HEK293 (cell line): Measurements from ENCODE around the gene ADO.
A peak's percentile ranks its signal among the peaks of the same experiment; 100 is the strongest.

Experiments
- CTCF ChIA-PET: fragments of 350-600 bp; formaldehyde crosslinking; extraction: SDS; loops from one replicate; lab custom pipeline; 2021; ENCODE audit warnings: antibody characterized with exemption; lab: Yijun Ruan, JAX
- POLR2A ChIA-PET: fragments of 300-600 bp; formaldehyde crosslinking; extraction: SDS; loops from one replicate; lab custom pipeline; 2020; ENCODE audit warnings: antibody characterized with exemption, inconsistent platforms; lab: Yijun Ruan, JAX
- H3K27ac ChIP-seq: fragments of 200-500 bp; sonication (Bioruptor generic); 2 replicates; pipeline ENCODE4 v1.5.1; 2014; ENCODE audit warnings: low read depth, low read length, control low read depth, inconsistent platforms; ENCODE audit errors: extremely low read depth
- H3K36me3 ChIP-seq, 2 experiments: fragments of 200-500 bp in 1 of 2; sonication (Bioruptor generic) in 1 of 2; 1 replicate in 1 of 2; 2 replicates in 1 of 2; pipeline ENCODE4 v1.5.1; 2014 to 2017; ENCODE audit warnings: inconsistent platforms in 2 of 2, low read length in 2 of 2; ENCODE audit not compliant: control insufficient read depth in 2 of 2, insufficient read depth in 1 of 2
- H3K4me1 ChIP-seq: fragments of 200-500 bp; sonication (Bioruptor generic); 2 replicates; pipeline ENCODE4 v1.5.1; 2014; ENCODE audit warnings: mild to moderate bottlenecking, low read length, inconsistent platforms; ENCODE audit not compliant: control insufficient read depth, insufficient read depth
- H3K4me3 ChIP-seq: 2 replicates; pipeline ENCODE4 v1.5.1; 2011; ENCODE audit warnings: low read depth, mild to moderate bottlenecking, control low read depth, low read length, moderate library complexity
- H3K9me3 ChIP-seq: fragments of 200-500 bp; sonication (Bioruptor generic); 2 replicates; pipeline ENCODE4 v1.5.1; 2014; ENCODE audit warnings: low read depth, low read length, inconsistent platforms; ENCODE audit not compliant: control insufficient read depth, insufficient read depth
- EGR2 ChIP-seq: fragments of 450-650 bp; formaldehyde crosslinking; IDR thresholded peaks from 2 replicates; pipeline ENCODE4 v1.5.1; 2016; ENCODE audit warnings: low read depth, missing biosample characterization, missing genetic modification characterization
- YY1 ChIP-seq: fragments of 450-650 bp; formaldehyde crosslinking; IDR thresholded peaks from 2 replicates; pipeline ENCODE4 v1.5.1; 2018; ENCODE audit warnings: missing biosample characterization, missing genetic modification characterization
- ZBTB11 ChIP-seq: fragments of 450-650 bp; formaldehyde crosslinking; conservative IDR thresholded peaks from 2 replicates; pipeline ENCODE4 v1.5.1; 2016; ENCODE audit warnings: low read depth, missing biosample characterization, missing genetic modification characterization
- ZFHX2 ChIP-seq: fragments of 450-650 bp; formaldehyde crosslinking; conservative IDR thresholded peaks from 2 replicates; pipeline ENCODE4 v1.5.1; 2016; ENCODE audit warnings: missing biosample characterization, missing genetic modification characterization
- ZFP41 ChIP-seq: fragments of 450-650 bp; formaldehyde crosslinking; IDR thresholded peaks from 2 replicates; pipeline ENCODE4 v1.5.1; 2016; ENCODE audit warnings: missing biosample characterization, missing genetic modification characterization, borderline replicate concordance
- ZFP69B ChIP-seq: fragments of 450-650 bp; formaldehyde crosslinking; IDR thresholded peaks from 2 replicates; pipeline ENCODE4 v1.5.1; 2016; ENCODE audit warnings: missing biosample characterization, missing genetic modification characterization
- ZNF121 ChIP-seq: fragments of 450-650 bp; formaldehyde crosslinking; IDR thresholded peaks from 2 replicates; pipeline ENCODE4 v1.5.1; 2016; ENCODE audit warnings: missing biosample characterization, missing genetic modification characterization
- ZNF175 ChIP-seq: fragments of 450-650 bp; formaldehyde crosslinking; IDR thresholded peaks from 2 replicates; pipeline ENCODE4 v1.5.1; 2016; ENCODE audit warnings: missing biosample characterization, missing genetic modification characterization
- ZNF19 ChIP-seq: fragments of 450-650 bp; formaldehyde crosslinking; IDR thresholded peaks from 2 replicates; pipeline ENCODE4; 2016; ENCODE audit warnings: missing biosample characterization, missing genetic modification characterization, low read depth
- ZNF24 ChIP-seq: fragments of 450-650 bp; formaldehyde crosslinking; IDR thresholded peaks from 2 replicates; pipeline ENCODE4 v1.5.1; 2016; ENCODE audit warnings: missing biosample characterization, missing genetic modification characterization
- ZNF398 ChIP-seq: fragments of 450-650 bp; formaldehyde crosslinking; IDR thresholded peaks from 2 replicates; pipeline ENCODE4 v1.5.1; 2017; ENCODE audit warnings: missing biosample characterization, missing genetic modification characterization
- ZNF530 ChIP-seq: fragments of 450-650 bp; formaldehyde crosslinking; IDR thresholded peaks from 2 replicates; pipeline ENCODE4 v1.5.1; 2016; ENCODE audit warnings: low read depth, missing biosample characterization, missing genetic modification characterization
- ZNF585B ChIP-seq: fragments of 450-650 bp; formaldehyde crosslinking; IDR thresholded peaks from 2 replicates; pipeline ENCODE4 v1.5.1; 2016; ENCODE audit warnings: missing biosample characterization, missing genetic modification characterization
- ZNF660 ChIP-seq: fragments of 450-650 bp; IDR thresholded peaks from 2 replicates; pipeline ENCODE4 v1.5.1; 2018; ENCODE audit warnings: missing biosample characterization, mild to moderate bottlenecking, missing genetic modification characterization
- ZNF670 ChIP-seq: fragments of 450-650 bp; formaldehyde crosslinking; IDR thresholded peaks from 2 replicates; pipeline ENCODE4 v1.5.1; 2016; ENCODE audit warnings: missing biosample characterization, missing genetic modification characterization, low read depth
- ZNF830 ChIP-seq: fragments of 450-650 bp; IDR thresholded peaks from 2 replicates; pipeline ENCODE4 v1.5.0; 2018; ENCODE audit warnings: missing biosample characterization, missing genetic modification characterization, low read depth, mild to moderate bottlenecking, moderate library complexity

The ADO gene

GRCh38 chr10:62812672-62813439 lies 8.3 kb downstream of the ADO start:
- TF ChIP-seq ZFHX2 (tag by site-specific recombination) (peak; percentile 16; the same call in 1 of the 2 replicates), YY1 (no peak)
- Histone ChIP-seq H3K4me3 (no peak overlapping the region), H3K27ac (no peak overlapping the region), H3K4me1 (no peaks in the 10 kb centered on the region), H3K36me3 (peaks cover 0 to 4% of the 10 kb centered on the region in 2 experiments; a peak in 2 of 3 replicates), H3K9me3 (no peaks in the 10 kb centered on the region)
- ChIA-PET POLR2A (no interaction called here), CTCF (no interaction called here)

DNA sequence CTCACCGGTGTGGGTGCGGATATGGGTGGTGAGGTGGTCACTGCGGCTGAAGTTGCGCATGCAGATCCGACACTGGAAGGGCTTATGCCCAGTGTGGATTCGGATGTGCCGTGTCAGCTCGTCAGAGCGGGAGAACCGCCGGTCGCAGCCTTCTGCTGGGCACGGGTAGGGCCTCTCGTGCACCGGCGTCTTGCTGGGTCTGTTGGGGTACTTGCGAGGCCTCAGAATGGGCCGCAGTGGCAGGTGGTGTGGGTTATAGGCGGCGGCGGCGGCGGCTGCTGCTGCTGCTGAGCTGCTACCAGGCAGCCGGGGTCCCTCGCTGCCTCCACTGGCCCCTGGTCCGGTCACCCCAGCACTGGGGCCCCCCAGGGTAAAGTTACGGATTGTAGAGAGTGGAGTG lies 8.9 kb downstream of the ADO start:
- POLR2A ChIA-PET = no interaction called here

DNA sequence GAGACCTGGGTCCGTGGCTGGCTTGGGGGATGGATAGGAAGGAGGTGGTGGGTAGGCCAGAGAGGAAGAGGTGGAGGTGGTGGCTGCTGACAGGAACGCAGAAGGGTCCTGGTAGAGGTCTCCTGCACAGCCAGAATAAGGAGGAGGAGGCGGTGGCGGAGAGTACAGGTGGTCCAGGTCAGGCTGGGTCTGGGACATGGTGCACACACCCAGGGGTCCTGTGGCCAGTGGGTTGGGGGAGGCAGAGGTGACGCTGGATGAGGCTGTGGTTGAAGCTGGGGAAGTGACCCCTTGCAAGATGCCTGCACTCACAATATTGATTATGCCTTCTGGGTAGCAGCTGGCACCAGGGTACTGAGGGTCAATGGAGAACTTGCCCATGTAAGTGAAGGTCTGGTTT lies 9.5 kb downstream of the ADO start:
- Histone ChIP-seq H3K4me3 (no peak overlapping the region), H3K27ac (no peak overlapping the region), H3K4me1 (no peaks in the 10 kb centered on the region), H3K9me3 (no peaks in the 10 kb centered on the region), H3K36me3 (no peaks in the 10 kb centered on the region; a peak in 1 of 3 replicates)
- CTCF ChIA-PET = interaction anchor here (1.0 kb wide), 1 partner anchor 568 kb away, joined by 3 read pairs; no protein-coding TSS in a partner anchor
- POLR2A ChIA-PET = interaction anchor here (4.8 kb wide), 1 partner anchor 10 kb away, joined by 50 read pairs; the partner anchor contains the start of gene ADO
- TF ChIP-seq ZNF24 (tag by site-specific recombination) (no peak), ZFHX2 (tag by site-specific recombination) (peak; percentile 25; the same call in 1 of the 2 replicates), EGR2 (tag by site-specific recombination) (peak; percentile 44), ZFP69B (tag by site-specific recombination) (no peak)

More for the DNA sequence above, 8.9 kb downstream of the ADO start:
- no peak overlapping the region for H3K27ac ChIP-seq
- H3K4me1 ChIP-seq = no peaks in the 10 kb centered on the region
- CTCF ChIA-PET = no interaction called here
- peaks cover 0 to 4% of the 10 kb centered on the region in 2 experiments; a peak in 2 of 3 replicates for H3K36me3 ChIP-seq
- TF ChIP-seq ZFP41 (tag by site-specific recombination) = no peak
- no peak for TF ChIP-seq ZBTB11 (tag by site-specific recombination)
- no peak for TF ChIP-seq ZNF585B (tag by site-specific recombination)
- no peak for TF ChIP-seq ZNF530 (tag by site-specific recombination)
- no peak overlapping the region for H3K4me3 ChIP-seq
- H3K9me3 ChIP-seq = no peaks in the 10 kb centered on the region

GRCh38 chr10:62814756-62815380 lies 10.3 kb downstream of the ADO start:
- Histone ChIP-seq H3K9me3 (no peaks in the 10 kb centered on the region), H3K36me3 (no peaks in the 10 kb centered on the region), H3K4me3 (peak overlapping the region; percentile 43), H3K4me1 (no peaks in the 10 kb centered on the region; the same call in 1 of the 2 replicates), H3K27ac (no peak overlapping the region)
- ChIA-PET POLR2A (interaction anchor here (4.8 kb wide), 1 partner anchor 10 kb away, joined by 50 read pairs; the partner anchor contains the start of gene ADO), CTCF (interaction anchor here (1.0 kb wide), 1 partner anchor 569 kb away, joined by 3 read pairs; no protein-coding TSS in a partner anchor)
- peak; percentile 99 for TF ChIP-seq ZFHX2 (tag by site-specific recombination)
- TF ChIP-seq ZNF398 = peak; percentile 67
- no peak for TF ChIP-seq ZNF660 (tag by site-specific recombination)
- TF ChIP-seq ZNF830 (tag by site-specific recombination) = no peak
- no peak for TF ChIP-seq ZNF175
- TF ChIP-seq ZNF670 (tag by site-specific recombination) = no peak
- no peak for TF ChIP-seq ZNF19
- no peak for TF ChIP-seq ZNF121
